ENCODE data around the gene PRODH2.

Gene PRODH2

DNA sequence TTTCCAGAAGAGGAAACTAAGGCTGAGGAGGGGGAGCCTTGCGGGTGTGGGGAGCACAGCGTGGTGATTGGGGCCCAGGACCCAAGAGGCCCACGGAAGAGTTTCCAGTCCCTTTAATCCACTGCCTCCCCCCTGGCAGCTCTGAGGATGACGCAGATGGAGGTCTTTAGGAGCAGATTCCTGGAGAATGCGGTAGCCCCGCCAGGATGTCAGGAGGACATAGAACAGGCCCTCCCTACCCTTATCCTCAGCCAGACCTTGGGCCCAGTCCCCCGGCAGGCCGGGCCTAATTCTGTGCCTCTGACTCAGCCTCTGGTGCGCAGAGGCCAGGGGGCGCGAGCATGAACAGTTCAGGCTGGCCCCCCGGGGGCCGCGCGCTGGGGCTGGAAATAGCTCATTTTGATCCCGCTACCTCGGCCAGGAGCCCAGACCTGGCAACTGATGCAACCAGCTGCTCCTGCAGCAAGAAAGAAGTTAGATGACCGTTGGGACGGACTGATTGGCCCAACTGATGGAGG, 55.4 kb downstream of the PRODH2 start:
- no peak for DNase-seq

DNA sequence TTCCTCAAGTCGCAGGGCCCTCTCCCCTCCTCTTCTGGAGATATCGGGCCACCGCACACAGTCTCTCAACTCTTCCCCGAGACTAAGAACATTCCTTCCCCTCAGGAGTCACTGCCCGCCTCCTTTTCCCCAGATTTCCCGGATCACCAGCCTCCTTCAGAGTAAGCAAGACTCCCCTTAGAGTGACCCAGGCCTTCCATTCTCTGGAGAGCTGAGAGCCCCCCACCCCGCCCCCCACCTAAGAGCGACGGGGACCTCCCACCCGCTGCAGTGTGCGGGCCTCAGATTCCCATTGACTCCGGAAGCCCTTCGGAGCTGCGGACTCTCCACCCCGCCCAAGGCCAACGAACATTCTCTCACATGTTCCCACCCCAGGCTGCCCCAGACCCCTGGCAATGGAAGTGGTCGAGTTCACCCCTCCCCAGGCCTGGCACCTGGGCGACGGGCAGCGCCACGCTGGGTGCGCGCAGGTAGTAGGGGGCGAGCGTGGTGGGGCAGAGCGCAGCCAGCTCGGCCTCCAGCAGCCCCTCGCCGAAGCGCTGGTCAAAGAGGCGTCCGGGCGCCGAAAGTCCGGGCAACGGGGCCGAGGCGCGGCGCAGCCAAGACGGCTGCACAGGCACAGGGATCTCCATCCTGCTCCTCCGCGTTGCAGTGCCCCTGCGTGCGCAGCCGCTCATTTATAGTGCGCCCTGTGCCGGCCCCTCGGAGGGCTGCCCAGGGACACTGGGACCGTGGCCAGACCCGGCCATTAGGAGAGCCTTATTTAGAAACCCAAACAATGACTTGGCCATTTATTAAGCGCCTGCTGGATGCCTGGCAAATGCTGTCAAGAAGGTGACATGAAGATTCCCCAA, 56.0 kb downstream of the PRODH2 start, which contains the start of gene HSPB6:
HSPB6 (minus strand) TSS at position 653 of the 854 bp plus-strand sequence; CDS start at position 632, 21 bp downstream.
- DNase-seq = no peak

- no peak for DNase-seq
These were observed 56.9 kb downstream of the PRODH2 start for GRCh38 chr19:35755550-35756376.

- DNase-seq = no peak
These were observed 57.5 kb downstream of the PRODH2 start for GRCh38 chr19:35755131-35755549.

DNA sequence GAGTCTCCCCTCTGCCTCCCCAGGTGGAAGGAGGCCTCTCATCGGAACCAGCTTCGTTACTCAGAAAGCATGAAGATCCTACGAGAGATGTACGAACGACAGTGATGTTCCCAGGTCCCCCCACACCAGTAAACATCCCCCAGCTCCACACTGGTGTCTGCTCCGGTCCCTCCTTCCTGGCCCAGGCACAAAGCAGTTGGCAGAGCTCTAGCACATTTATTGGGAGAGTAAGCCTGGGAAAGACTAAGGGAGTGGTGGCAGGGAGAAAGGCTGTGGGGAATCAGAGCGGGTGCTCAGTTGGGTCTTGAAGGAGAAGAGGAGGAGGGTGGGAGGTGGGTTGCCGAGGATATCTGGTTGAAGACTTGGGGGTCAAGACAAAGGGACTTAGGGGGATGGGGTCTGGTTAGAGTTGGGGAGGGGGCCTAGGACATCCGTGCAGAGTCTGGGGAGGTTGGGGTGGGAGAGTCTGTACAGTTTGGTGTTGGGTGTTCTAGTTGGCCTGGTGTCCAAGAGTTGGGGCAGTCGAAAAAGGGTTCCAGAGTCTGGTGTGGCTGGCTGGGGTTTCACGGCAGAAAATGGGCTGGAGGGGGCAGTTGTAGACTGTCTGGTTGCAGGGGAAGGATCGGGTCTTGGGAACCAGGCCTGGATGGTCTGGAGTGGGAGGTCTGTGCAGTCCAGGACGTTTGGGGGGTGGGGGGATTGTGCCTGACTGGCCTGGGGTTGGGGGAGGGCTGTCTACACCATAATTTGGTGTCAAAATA, 58.1 kb downstream of the PRODH2 start:
- DNase-seq = no peak

DNA sequence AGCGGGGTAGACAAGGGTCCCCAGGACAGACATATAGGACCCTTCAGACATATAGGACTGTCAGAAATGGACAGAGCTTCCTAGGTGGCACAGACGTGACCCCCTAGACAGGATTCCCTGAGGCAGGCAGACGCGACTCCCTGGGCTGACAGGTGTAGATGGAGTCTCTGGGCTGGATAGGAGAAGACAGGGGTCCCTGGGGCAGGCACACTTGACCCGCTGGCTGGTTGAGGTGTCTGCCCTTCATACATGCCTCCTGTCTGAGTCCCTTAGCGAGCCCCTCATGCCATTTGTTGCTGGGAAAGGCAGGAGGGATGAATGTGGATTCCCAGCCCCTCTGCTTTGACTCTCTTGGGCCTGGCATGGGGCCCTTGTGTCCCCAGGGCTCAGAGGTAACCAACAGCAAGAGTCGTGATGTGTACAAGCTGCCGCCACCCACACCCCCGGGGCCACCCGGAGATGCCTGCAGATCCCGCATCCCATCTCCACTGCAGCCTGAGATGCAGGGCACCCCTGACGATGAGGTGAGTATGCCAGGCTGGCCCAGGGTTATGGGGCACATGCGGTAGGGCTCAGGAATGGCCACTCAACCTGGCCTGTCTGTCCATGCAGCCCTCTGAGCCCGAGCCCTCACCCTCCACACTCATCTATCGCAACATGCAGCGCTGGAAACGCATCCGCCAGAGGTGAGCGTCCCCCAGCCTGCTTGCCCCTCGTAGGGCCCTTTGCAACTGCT, 58.8 kb downstream of the PRODH2 start:
- DNase-seq = no peak

- DNase-seq = no peak
These were observed 59.8 kb downstream of the PRODH2 start for GRCh38 chr19:35752746-35753350.

GRCh38 chr19:35751839-35752745, 60.6 kb downstream of the PRODH2 start:
- DNase-seq = no peak

DNA sequence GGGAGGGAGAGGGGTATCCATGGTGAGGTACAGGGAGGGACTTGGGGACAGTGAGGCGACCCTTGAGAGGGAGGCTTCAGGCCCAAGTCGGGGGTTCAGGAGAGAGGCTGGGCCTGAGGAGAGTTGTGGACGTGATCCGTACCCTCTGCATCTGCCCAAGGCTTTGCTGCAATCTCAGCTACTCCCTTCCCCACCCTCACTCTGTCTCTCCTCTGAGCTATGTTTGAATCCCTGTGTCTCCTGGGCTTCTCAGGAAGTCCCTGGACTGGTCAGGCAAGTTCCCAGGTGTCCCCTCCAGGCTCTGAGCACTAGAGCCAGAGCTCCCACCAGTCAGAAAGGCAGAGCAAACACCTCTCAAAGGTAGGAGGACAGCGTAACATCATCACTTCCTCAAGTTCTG, 62.5 kb downstream of the PRODH2 start:
- no peak for DNase-seq

Data from DMS79 treated with DMSO at 0.1 percent for 48 hours (cell line).